Stimulated activated CD4-positive, alpha-beta T cell treated with anti-CD3 and anti-CD28 coated beads, Interleukin-15, amount 100 ng/mL, for 1 hour (primary cell): ENCODE results near the gene UNC13B.

Experiments used
- DNase-seq, 2 donors: peaks; one replicate each; pipeline ENCODE4 v3.0.0-alpha.2; 2020; ENCODE audit warnings: low read depth in 1 of 2, low spot score in 1 of 2

Gene UNC13B

GRCh38 chr9:35272989-35273388 lies 111.2 kb downstream of the UNC13B start:
- no peak for DNase-seq

GRCh38 chr9:35273591-35273990 lies 111.8 kb downstream of the UNC13B start:
- DNase-seq, result no peak

GRCh38 chr9:35274993-35275392 lies 113.2 kb downstream of the UNC13B start:
- no peak for DNase-seq

GRCh38 chr9:35277171-35277520 lies 115.3 kb downstream of the UNC13B start:
- DNase-seq, result no peak

GRCh38 chr9:35277628-35278359 lies 116.0 kb downstream of the UNC13B start:
- no peak for DNase-seq

GRCh38 chr9:35279946-35280345 lies 118.1 kb downstream of the UNC13B start:
- DNase-seq, result no peak

- DNase-seq, result no peak
Observed at GRCh38 chr9:35280399-35280798, 118.6 kb downstream of the UNC13B start.

- DNase-seq, result no peak
Observed at GRCh38 chr9:35285731-35286130, 123.9 kb downstream of the UNC13B start.

GRCh38 chr9:35286381-35286780 lies 124.6 kb downstream of the UNC13B start:
- DNase-seq, result no peak

- DNase-seq, result no peak
Observed at GRCh38 chr9:35287987-35288632, 126.3 kb downstream of the UNC13B start.

GRCh38 chr9:35288778-35289177 lies 127.0 kb downstream of the UNC13B start:
- DNase-seq, result no peak

GRCh38 chr9:35293376-35293964 lies 131.7 kb downstream of the UNC13B start:
- DNase-seq, result no peak

GRCh38 chr9:35294066-35294465 lies 132.3 kb downstream of the UNC13B start:
- no peak for DNase-seq

GRCh38 chr9:35294556-35294955 lies 132.7 kb downstream of the UNC13B start:
- no peak for DNase-seq

GRCh38 chr9:35295369-35296036 lies 133.7 kb downstream of the UNC13B start:
- no peak for DNase-seq

- no peak for DNase-seq
Observed at GRCh38 chr9:35303567-35303966, 141.8 kb downstream of the UNC13B start.

- DNase-seq, result no peak
Observed at GRCh38 chr9:35306283-35306682, 144.5 kb downstream of the UNC13B start.

GRCh38 chr9:35308316-35308715 lies 146.5 kb downstream of the UNC13B start:
- no peak for DNase-seq

- no peak for DNase-seq
Observed at GRCh38 chr9:35311891-35312639, 150.3 kb downstream of the UNC13B start.

- DNase-seq, result no peak
Observed at GRCh38 chr9:35313460-35313859, 151.7 kb downstream of the UNC13B start.

- no peak for DNase-seq
Observed at GRCh38 chr9:35313916-35314315, 152.1 kb downstream of the UNC13B start.
